ENCODE measurements around the gene OCA2. TPM values are rescaled to one million over a fixed set of nuclear protein-coding genes. Genes with fewer than 3 reads are reported as not detected.
"Not testable (repeated sequence)": the region's sequence is repeated elsewhere in the genome, so short reads cannot be mapped to it uniquely, and the experiment has no call there.

OCA2 gene
- total RNA-seq (2022) = 0.57 and 0.86 TPM in 2 replicates
- percentile 32 among the genes with signal in this experiment for Bru-seq, nascent RNA
- percentile 31 among the genes with signal in this experiment for BruChase-seq, experiment 1, labeled RNA remaining after a 2-hour chase
- percentile 23 among the genes with signal in this experiment for BruChase-seq, experiment 2, labeled RNA remaining after a 6-hour chase
- long read RNA-seq = 0 reads

- peak within 1 kb of the TSS; percentile 71 for H3K4me3 ChIP-seq (ENCODE audit: low read depth, low read length)
- peak; percentile 89 to 95 for DNase-seq
- peaks cover 7% of the 10 kb centered on the region for H3K4me1 ChIP-seq
- Mint-ChIP-seq H3K4me3 (ENCODE audit: unreplicated experiment) (peak within 1 kb of the TSS; percentile 71), H3K27me3 (ENCODE audit: insufficient read depth, unreplicated experiment) (peaks cover 10% of the 10 kb centered on the region), H3K36me3 (ENCODE audit: insufficient read depth, unreplicated experiment) (peaks cover 6% of the 10 kb centered on the region), H3K9me3 (ENCODE audit: unreplicated experiment) (no peaks in the 10 kb centered on the region), H3K4me1 (ENCODE audit: low read depth, unreplicated experiment) (peaks cover 11% of the 10 kb centered on the region), H3K27ac (ENCODE audit: unreplicated experiment) (no peak within 1 kb of the TSS)
- ChIA-PET CTCF (interaction anchor here (0.6 to 1.7 kb wide), 17 partner anchors 9 to 1841 kb away, joined by 3 to 22 read pairs (median 4); no protein-coding TSS in a partner anchor), POLR2A (no interaction called here)
- intact Hi-C loops (cut with micrococcal nuclease; ENCODE audit: unreplicated experiment) = loop anchor here (1.0 to 10.0 kb wide), 3 partner anchors 13 to 1214 kb away; no protein-coding TSS in a partner anchor
- no peaks in the 10 kb centered on the region; the same call in 1 of the 2 replicates for H3K36me3 ChIP-seq (ENCODE audit: control insufficient read depth, insufficient read depth, low read length)
- no TSS peak for BruUV-seq (replicated peaks)
- H3K9me3 ChIP-seq = no peaks in the 10 kb centered on the region
- no peaks in the 10 kb centered on the region for H3K27me3 ChIP-seq (replicated peaks; ENCODE audit: control insufficient read depth, insufficient read depth, low read length)
- peak; percentile 78 to 80 for TF ChIP-seq CTCF (IDR thresholded peaks at IDR 0.05; ENCODE audit: insufficient read depth in 1 of 2, low read depth in 1 of 2, low read length in 1 of 2, severe bottlenecking in 1 of 2, unreplicated experiment in 1 of 2)
Measured at GRCh38 chr15:28098766-28099554, at the start of gene OCA2. Gene OCA2 (minus strand): TSS chr15:28099315. CDS start chr15:28081874, 17,441 bp downstream.

DNA sequence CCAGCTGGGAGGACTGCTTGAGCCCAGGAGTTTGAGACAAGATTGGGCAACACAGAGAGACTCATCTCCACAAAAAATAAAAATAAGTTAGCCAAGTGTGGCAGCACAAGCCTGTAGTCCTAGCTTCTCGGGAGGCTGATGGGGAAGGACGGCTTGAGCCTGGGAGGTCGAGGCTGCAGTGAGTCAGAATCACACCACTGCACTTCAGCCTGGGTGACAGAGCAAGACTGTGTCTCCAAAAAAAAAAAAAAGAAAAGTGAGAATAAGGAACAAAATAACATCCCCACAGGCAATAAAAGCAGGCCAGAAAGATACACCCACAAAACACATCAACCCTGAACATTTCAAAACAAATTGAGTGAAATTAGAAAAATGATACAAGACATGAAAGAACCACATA, 48.7 kb upstream of the OCA2 start:
- Mint-ChIP-seq H3K36me3 (ENCODE audit: insufficient read depth, unreplicated experiment) (peaks cover 62% of the 10 kb centered on the region), H3K9me3 (ENCODE audit: unreplicated experiment) (peaks cover 24% of the 10 kb centered on the region), H3K4me1 (ENCODE audit: low read depth, unreplicated experiment) (no peaks in the 10 kb centered on the region), H3K27ac (ENCODE audit: unreplicated experiment) (no peak overlapping the region), H3K4me3 (ENCODE audit: unreplicated experiment) (no peak overlapping the region), H3K27me3 (ENCODE audit: insufficient read depth, unreplicated experiment) (no peaks in the 10 kb centered on the region)
- peaks cover 3% of the 10 kb centered on the region for H3K36me3 ChIP-seq (ENCODE audit: control insufficient read depth, insufficient read depth, low read length)
- H3K4me3 ChIP-seq (ENCODE audit: low read depth, low read length) = no peak overlapping the region
- no peaks in the 10 kb centered on the region for H3K9me3 ChIP-seq
- H3K4me1 ChIP-seq = no peaks in the 10 kb centered on the region
- no peak for TF ChIP-seq CTCF (IDR thresholded peaks at IDR 0.05; ENCODE audit: insufficient read depth in 1 of 2, low read depth in 1 of 2, low read length in 1 of 2, severe bottlenecking in 1 of 2, unreplicated experiment in 1 of 2)
- H3K27me3 ChIP-seq (replicated peaks; ENCODE audit: control insufficient read depth, insufficient read depth, low read length) = no peaks in the 10 kb centered on the region
- CTCF ChIA-PET = no interaction called here
- BruUV-seq (replicated peaks) = no TSS peak
- intact Hi-C loops (cut with micrococcal nuclease; ENCODE audit: unreplicated experiment) = no loop called here
- DNase-seq = no peak
- POLR2A ChIA-PET = no interaction called here

GRCh38 chr15:28145419-28145818, 46.3 kb upstream of the OCA2 start:
- CTCF ChIA-PET; POLR2A ChIA-PET; BruUV-seq (replicated peaks); DNase-seq; intact Hi-C loops (cut with micrococcal nuclease; ENCODE audit: unreplicated experiment); H3K4me3 ChIP-seq (ENCODE audit: low read depth, low read length); H3K36me3 ChIP-seq (ENCODE audit: control insufficient read depth, insufficient read depth, low read length); H3K4me1 ChIP-seq; H3K4me3 Mint-ChIP-seq (ENCODE audit: unreplicated experiment); H3K27me3 Mint-ChIP-seq (ENCODE audit: insufficient read depth, unreplicated experiment); H3K27me3 ChIP-seq (replicated peaks; ENCODE audit: control insufficient read depth, insufficient read depth, low read length); H3K9me3 ChIP-seq; H3K27ac Mint-ChIP-seq (ENCODE audit: unreplicated experiment); H3K4me1 Mint-ChIP-seq (ENCODE audit: low read depth, unreplicated experiment): not testable (repeated sequence)
- peaks cover 19% of the 10 kb centered on the region for H3K9me3 Mint-ChIP-seq (ENCODE audit: unreplicated experiment)
- peaks cover 66% of the 10 kb centered on the region for H3K36me3 Mint-ChIP-seq (ENCODE audit: insufficient read depth, unreplicated experiment)

Data from Caco-2 (cell line).